Measurements from ENCODE around the gene S100Z. TPM values are rescaled to one million over a fixed set of nuclear protein-coding genes. Genes with fewer than 3 reads are reported as not detected.
A peak's percentile ranks its signal among the peaks of the same experiment; 100 is the strongest.
"Not testable (repeated sequence)": the region's sequence is repeated elsewhere in the genome, so short reads cannot be mapped to it uniquely, and the experiment has no call there.

Gene S100Z
- total RNA-seq, 4 donors from 2014 or later: 3.0 TPM; not detected in 3

DNA sequence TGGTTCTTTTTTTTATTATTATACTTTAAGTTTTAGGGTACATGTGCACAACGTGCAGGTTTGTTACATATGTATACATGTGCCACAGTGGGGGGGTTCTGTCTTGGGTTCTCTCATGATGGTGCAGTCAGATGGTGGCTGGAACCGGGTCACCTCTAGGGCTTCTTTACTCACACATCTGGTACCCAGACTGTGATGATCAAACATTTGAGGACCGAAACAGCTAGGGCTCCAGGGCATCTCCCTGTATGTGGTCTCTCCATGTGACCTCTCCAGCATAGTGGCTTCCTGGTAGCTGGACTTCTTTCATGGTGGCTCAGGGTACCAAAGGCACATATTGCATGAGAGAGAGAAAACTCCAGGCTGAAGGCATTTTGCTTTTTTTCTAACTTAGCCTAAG is 93.2 kb downstream of the S100Z start:
- TF ChIP-seq EP300 (IDR thresholded peaks at IDR 0.05): no peak
- TF ChIP-seq, protein P1, sequence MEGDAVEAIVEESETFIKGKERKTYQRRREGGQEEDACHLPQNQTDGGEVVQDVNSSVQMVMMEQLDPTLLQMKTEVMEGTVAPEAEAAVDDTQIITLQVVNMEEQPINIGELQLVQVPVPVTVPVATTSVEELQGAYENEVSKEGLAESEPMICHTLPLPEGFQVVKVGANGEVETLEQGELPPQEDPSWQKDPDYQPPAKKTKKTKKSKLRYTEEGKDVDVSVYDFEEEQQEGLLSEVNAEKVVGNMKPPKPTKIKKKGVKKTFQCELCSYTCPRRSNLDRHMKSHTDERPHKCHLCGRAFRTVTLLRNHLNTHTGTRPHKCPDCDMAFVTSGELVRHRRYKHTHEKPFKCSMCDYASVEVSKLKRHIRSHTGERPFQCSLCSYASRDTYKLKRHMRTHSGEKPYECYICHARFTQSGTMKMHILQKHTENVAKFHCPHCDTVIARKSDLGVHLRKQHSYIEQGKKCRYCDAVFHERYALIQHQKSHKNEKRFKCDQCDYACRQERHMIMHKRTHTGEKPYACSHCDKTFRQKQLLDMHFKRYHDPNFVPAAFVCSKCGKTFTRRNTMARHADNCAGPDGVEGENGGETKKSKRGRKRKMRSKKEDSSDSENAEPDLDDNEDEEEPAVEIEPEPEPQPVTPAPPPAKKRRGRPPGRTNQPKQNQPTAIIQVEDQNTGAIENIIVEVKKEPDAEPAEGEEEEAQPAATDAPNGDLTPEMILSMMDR (IDR thresholded peaks at IDR 0.05): no peak
- no peak for TF ChIP-seq POLR2A (IDR thresholded peaks at IDR 0.05)
- Histone ChIP-seq H3K4me3 (no peak overlapping the region), H3K27me3 (no peaks in the 10 kb centered on the region), H3K4me1 (no peaks in the 10 kb centered on the region), H3K36me3 (no peaks in the 10 kb centered on the region), H3K27ac (no peak overlapping the region), H3K9me3 (no peaks in the 10 kb centered on the region)
- WGBS, 2 donors: 49 to 72% methylated on average over 3 of the region's 3 CpGs
- DNase-seq (ENCODE audit: low spot score in 2 of 2): no peak

DNA sequence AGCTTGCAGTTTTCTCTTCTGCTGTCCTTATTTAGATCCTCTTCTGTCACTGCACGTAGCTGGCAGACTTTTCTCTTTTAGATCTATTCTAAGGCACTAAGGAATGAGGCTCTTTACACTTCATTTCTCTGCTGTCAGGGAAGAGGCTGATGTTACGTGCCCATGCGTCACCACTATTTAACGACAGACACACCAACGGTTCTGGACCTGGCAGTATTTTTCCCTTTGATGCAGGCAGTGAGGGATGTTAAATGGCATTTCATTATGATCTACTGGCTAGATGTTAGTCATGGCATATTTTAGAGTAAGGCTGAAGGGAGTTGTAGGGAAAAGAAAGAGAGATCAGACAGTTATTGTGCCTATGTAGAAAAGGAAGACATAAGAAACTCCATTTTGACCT is 94.8 kb downstream of the S100Z start:
- WGBS, 2 donors: 62 to 69% methylated on average over 5 of the region's 5 CpGs
- Histone ChIP-seq H3K4me1 (no peaks in the 10 kb centered on the region), H3K9me3 (no peaks in the 10 kb centered on the region), H3K4me3 (no peak overlapping the region), H3K27ac (no peak overlapping the region), H3K36me3 (no peaks in the 10 kb centered on the region), H3K27me3 (no peaks in the 10 kb centered on the region)
- no peak for TF ChIP-seq POLR2A (IDR thresholded peaks at IDR 0.05)
- TF ChIP-seq EP300 (IDR thresholded peaks at IDR 0.05): no peak
- TF ChIP-seq, protein P1 (IDR thresholded peaks at IDR 0.05): no peak
- no peak for DNase-seq (ENCODE audit: low spot score in 2 of 2)

DNA sequence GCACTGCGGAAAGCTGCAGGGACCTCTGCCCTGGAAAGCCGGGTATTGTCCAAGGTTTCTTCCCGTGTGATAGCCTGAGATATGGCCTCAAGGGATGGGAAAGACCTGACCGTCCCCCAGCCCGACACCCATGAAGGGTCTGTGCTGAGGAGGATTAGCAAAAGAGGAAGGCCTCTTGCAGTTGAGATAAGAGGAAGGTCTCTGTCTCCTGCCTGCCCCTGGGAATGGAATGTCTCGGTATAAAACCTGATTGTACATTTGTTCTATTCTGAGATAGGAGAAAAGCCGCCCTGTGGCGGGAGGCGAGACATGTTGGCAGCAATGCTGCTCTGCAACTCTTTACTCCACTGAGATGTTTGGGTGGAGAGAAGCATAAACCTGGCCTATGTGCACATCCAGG is 95.4 kb downstream of the S100Z start:
- H3K9me3 ChIP-seq; H3K27me3 ChIP-seq; H3K36me3 ChIP-seq; H3K4me1 ChIP-seq; H3K27ac ChIP-seq; H3K4me3 ChIP-seq; DNase-seq (ENCODE audit: low spot score in 2 of 2): not testable (repeated sequence)
- 70 to 75% methylated on average over 9 of the region's 9 CpGs for WGBS, 2 donors

DNA sequence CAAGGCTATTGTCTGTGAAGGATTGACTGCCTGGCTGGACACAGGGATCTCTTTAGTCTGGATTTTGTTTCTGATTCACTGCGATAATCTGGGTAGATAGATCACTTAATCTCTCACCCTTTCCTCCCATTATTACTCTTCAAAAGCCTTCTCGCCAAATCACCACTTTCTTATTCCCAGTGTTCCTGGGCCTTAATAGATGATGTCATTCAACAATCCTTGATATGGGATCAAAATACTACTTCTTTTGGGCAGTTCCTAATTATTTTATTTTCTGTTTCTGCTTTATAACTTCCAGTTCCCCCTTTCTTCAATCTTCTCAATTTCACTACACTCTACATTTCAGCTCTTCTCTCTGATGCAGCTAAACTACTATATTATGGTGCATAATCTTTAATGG is 96.3 kb downstream of the S100Z start:
- TF ChIP-seq EP300 (IDR thresholded peaks at IDR 0.05) (no peak), POLR2A (IDR thresholded peaks at IDR 0.05) (no peak)
- TF ChIP-seq, protein P1 (IDR thresholded peaks at IDR 0.05): no peak
- H3K4me3 ChIP-seq: no peak overlapping the region
- no peaks in the 10 kb centered on the region for H3K9me3 ChIP-seq
- no peak for DNase-seq (ENCODE audit: low spot score in 2 of 2)
- WGBS, 2 donors: 88% methylated on average over 2 of the region's 2 CpGs
- no peak overlapping the region for H3K27ac ChIP-seq
- no peaks in the 10 kb centered on the region for H3K27me3 ChIP-seq
- no peaks in the 10 kb centered on the region for H3K4me1 ChIP-seq
- no peaks in the 10 kb centered on the region for H3K36me3 ChIP-seq

DNA sequence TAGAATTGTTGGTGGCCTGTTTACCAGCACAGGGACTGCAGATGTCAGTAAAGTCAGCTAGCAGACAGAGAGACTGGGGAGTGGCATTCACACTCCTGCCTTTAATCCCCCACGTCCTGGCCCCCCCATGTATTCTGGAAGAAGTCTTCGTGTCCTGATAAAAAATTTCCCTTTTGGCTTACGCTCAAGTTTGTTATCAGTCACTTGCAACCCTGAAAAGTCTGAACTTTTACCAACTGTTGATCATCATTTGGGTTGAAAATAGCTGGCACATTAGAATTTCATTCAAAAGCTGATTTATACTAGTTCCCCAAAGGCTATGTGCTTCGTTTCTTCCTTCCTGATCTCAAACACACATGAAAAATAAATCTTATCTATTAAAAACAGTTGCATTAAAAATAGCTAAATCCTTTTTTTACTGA is 97.3 kb downstream of the S100Z start:
- no peaks in the 10 kb centered on the region for H3K9me3 ChIP-seq
- DNase-seq (ENCODE audit: low spot score in 2 of 2): no peak
- no peaks in the 10 kb centered on the region for H3K36me3 ChIP-seq
- H3K27ac ChIP-seq: no peak overlapping the region
- no peak overlapping the region for H3K4me3 ChIP-seq
- WGBS, 2 donors: 44 to 51% methylated on average over 4 of the region's 4 CpGs
- TF ChIP-seq EP300 (IDR thresholded peaks at IDR 0.05): peak in 1 of 2 donors; percentile 20
- no peak for TF ChIP-seq POLR2A (IDR thresholded peaks at IDR 0.05)
- no peaks in the 10 kb centered on the region for H3K27me3 ChIP-seq
- H3K4me1 ChIP-seq: no peaks in the 10 kb centered on the region

DNA sequence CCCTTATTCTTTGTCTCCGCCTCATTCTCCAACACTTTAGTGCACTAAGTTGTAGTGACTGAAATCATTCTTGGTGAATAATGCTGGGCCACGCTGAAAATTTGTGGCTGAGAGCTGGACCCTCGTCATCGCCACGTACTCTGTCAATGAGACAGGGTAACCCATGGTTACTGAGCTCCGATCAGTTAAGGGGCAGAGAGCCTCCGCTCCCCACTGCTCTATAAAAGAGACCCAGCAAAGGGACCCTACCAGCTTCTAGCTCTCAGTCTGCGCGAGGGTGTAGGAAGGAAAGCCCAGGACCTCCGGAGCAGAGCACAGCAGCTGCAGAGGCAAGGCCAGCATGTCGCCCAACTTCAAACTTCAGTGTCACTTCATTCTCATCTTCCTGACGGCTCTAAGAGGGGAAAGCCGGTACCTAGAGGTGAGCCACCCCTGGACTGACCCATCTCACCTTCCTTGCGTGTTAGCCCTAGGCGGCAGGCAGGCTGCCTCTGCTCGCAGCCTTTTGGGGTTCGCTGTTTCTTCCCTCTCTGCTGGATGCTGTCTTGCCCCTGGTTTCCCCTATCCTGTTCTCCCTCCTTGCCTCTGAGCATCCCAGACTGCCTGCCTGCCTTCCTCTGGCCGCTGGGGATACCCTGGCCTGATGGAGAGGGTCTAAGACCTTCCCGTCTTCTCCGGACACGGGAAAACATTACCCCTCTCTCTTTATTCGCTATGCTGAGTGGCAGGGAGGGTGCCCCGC is 103.2 kb downstream of the S100Z start, which contains the start of gene CRHBP:
TSS of gene CRHBP (plus strand) at position 251 of the 742 bp plus-strand sequence. CDS start at position 341, 90 bp downstream.
- Histone ChIP-seq H3K27me3 (peaks cover 0 to 30% of the 10 kb centered on the region in 2 donors), H3K27ac (no peak within 1 kb of the TSS), H3K4me1 (peaks cover 0 to 18% (median 2%) of the 10 kb centered on the region in 4 donors), H3K36me3 (no peaks in the 10 kb centered on the region), H3K9me3 (no peaks in the 10 kb centered on the region), H3K4me3 (peak within 1 kb of the TSS in 2 of 4 donors; percentile 21 to 49)
- no peak for DNase-seq (ENCODE audit: low spot score in 2 of 2)
- 23 to 30% methylated on average over 23 of the region's 23 CpGs for WGBS, 2 donors
- TF ChIP-seq POLR2A (IDR thresholded peaks at IDR 0.05) (no peak), EP300 (IDR thresholded peaks at IDR 0.05) (no peak)
- TF ChIP-seq, protein P1 (IDR thresholded peaks at IDR 0.05): no peak
